CD4-positive, alpha-beta T cell treated with Interferon gamma for 1 hour (primary cell): ENCODE results near the gene SMAD7.

Source experiments
- DNase-seq: peaks from one replicate; pipeline ENCODE4 v3.0.0-alpha.2; 2020

SMAD7 gene

DNA sequence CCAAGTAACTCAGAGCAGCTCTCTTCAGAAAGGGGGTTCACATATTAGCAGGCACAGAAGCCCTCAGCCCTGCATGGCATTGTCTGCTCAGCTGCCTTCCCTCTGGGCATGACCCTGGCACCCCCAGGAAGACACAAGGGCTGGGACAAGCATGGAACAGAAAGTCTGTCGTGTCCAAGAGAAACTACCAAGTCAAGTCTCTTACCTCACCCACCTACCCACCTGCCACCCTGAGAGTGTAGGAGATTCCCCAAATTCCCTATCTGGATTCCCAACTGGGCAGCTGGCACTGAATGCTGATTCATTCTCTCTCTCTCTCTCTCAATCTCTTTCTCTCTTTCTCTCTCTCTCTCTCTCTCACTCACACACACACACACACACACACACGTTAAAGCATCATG is 21.6 kb downstream of the SMAD7 start:
- no peak for DNase-seq

DNA sequence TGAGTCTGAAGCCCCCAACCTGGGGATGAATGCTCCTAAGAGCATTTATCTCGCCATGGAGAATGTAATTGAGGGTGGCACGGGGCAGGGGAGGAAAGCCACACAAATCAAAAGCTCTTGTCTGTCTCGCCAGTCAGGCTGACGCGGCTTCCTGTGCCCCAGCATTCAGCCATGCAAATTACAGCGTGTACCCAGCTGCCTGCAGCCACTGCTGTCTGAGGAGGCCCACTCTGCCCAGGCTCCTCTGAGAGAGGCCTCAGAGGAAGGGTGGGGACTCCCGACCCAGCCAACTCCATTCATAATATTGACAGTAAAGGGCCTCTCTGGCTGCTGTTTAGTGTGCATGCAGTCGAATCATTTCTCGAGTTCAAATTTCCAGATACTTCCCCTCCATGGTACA is 22.0 kb downstream of the SMAD7 start:
- peak; percentile 88 for DNase-seq

DNA sequence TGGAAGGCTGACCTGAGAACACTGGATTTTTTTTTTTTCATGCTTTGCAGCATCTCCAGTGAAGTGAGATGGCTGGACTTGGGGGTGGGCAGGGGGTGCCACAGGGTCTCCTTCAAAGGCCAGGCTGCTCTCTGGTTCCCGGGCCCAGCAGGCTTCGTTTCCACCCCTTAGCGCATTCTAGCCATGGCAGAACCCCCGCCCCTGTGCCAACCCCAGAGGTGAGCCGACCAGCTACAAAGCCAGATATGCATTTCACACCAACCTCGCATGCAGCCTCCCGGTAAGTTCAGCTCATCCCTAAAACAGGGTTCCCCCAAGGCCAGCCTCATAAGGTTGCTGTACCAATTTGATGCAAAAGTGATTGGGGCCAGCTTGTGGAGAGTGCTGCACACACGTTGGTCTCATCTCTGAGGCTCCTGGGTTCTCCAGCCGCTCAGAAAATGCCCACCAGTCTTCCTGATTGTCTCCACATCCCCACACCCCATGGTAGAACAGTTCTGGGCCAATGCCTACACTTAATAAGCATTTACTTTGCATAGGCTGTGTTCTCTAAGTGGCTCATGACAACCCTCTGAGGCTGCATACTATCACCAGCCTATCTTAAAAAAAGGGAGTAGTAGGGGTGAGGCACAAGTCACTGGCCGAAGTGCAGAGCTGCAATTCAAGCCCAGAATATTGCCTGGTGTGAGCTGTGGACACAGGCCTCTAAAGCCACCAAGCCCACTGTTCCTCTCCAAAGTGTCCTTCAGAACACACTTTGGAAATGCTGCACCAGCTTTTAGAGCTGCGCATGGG is 23.3 kb downstream of the SMAD7 start:
- DNase-seq: no peak

DNA sequence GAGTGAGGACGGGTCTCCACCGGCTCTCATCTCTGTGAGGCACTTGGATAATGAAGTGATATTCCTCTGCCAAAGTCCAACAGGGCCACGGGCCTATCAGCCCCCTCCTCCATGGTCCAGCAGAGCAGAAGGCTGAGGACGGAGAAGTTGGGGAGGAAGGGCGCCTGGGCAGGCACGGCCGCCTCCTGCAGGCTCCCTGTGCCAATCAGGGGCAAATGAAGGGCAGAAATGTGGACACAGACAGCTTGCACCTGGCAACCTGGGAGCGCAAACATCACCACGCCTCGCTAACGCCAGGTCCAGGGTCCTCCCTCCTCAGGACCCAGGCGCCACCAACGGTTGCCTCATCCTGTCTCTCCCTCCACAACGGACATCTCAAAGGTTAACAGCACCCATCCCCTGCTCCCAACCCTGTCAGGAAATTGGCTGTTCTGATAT is 24.3 kb downstream of the SMAD7 start:
- no peak for DNase-seq

- DNase-seq: no peak
Measured at GRCh38 chr18:48925491-48925780, 25.3 kb downstream of the SMAD7 start.

- DNase-seq: peak; percentile 29
Measured at GRCh38 chr18:48924630-48925490, 25.9 kb downstream of the SMAD7 start.

DNA sequence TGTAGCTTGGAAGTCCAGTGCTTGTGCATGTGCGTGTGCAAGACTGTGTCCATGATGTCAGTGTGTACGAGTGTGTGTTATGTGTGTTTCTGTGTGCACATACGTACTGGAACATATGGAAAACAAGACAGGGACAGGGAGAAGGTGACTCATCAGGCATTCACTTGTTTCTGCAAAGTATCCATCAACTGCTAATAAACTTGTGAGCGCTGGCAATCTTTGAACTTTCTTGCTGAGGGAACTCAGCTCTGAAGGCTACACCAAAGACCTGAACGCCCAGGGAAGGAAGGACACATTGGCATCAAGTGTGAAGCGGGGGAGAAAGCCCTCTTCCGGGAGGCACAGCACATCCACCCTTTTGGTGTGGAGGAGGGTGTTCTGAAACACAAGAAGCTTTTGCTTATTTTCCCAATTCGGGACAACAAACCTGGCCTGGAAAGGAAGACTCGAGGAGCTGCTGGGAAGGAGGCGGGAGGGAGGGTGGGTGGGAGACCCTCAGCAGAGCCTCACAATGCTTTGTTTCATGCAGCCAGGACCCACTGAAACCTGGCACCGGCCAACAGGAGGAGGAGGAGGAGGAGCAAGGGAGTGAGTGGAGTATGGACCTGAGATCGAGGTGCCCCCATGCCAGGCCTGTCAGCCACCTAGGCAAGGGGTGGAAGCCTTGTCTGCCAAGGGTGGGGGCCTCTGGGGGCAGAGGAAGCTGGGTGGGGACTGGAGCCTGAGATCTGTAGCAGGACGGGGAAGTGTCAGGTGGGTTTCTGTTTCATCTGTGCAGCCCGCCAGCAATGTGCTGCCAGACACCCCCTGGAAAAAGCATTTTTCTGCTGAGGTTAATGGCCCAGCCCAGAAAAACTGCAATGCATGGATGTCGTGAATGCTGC is 26.8 kb downstream of the SMAD7 start:
- DNase-seq: no peak

- no peak for DNase-seq
Measured at GRCh38 chr18:48922801-48923730, 27.7 kb downstream of the SMAD7 start.

DNA sequence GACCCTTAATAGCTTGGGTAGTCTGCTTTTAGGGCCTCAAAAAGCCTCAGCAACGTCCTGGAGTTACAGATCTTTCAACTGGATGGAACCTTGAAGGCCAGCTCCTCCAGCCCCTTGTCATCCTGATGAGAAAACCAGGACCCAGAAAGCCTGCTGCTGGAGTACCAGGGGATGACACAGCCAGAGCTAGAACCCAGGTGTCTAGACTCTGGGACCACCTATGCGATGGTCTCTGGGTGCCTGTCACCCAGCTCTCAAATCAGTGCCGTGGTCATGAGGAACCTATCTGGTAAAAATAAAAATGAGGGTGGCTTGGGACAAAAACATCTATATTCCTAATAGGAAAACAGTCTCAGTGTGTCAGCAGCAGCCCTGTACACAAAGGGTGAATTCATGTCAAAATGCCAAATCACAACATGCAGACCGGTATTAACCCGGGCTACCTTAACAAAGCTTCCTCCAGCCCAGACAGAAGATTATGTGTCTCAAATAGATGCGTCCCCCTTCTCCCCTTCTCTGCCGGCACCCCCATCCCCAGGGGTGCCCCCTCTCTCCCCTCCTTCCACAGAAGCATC is 28.5 kb downstream of the SMAD7 start:
- DNase-seq: no peak

GRCh38 chr18:48921305-48922225 is 29.2 kb downstream of the SMAD7 start:
- no peak for DNase-seq

- no peak for DNase-seq
Measured at GRCh38 chr18:48920408-48921038, 30.2 kb downstream of the SMAD7 start.

DNA sequence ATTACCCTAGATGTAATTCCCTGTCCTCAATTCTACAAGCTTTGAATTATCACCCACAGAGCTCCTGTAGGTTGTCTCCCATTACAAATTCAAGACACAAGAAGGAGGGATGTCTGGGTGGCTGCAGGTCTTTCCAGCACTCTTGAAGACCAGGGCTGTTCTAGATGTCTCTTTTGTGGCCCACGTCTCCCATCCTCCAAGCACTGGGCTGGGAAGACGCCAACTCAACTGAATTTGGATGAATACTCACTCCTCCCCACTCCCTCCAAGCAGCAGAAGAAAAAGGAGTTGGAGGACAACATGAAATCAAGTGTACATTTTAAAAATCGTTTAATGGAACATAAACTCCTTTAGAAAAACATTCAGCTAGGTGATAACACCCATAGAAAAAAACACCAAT is 31.2 kb downstream of the SMAD7 start:
- no peak for DNase-seq

DNA sequence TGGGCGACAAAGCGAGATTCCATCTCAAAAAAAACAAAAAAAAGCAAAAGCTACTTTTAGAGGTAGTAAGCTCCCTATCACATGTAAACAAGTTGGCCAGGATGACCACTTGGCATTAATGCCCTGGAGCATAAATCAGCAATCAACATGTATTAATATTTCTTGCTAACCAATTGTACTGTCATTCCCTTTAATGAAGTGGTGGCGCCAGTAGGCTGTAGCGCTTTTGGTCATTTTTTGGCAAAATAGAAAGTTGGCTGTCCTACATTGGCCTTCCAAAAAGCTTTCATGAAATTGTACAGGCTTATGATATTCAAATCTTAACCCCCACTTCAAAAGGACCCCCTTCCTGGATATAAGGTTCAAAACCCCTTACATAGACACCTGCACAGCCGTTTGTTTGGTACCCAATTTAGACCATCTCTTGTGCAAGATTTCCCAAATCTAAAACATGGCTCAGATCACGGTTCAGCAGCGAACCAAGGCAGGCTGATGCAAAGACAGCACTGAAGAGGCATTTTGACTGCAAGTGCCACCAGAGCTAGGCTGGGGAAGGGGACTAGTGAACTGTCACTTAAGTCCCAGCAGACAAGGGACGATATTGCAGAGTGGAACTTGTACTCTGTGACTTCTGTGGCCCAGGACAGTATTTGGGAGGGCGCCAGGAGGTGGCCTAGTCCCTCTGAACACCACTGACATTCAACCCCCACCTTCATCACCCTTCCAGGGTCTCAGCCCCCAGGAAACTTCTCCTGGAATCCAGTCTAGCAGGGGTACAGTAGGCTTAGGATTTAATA is 31.9 kb downstream of the SMAD7 start:
- DNase-seq: no peak

- no peak for DNase-seq
Measured at GRCh38 chr18:48917579-48918517, 32.9 kb downstream of the SMAD7 start.

DNA sequence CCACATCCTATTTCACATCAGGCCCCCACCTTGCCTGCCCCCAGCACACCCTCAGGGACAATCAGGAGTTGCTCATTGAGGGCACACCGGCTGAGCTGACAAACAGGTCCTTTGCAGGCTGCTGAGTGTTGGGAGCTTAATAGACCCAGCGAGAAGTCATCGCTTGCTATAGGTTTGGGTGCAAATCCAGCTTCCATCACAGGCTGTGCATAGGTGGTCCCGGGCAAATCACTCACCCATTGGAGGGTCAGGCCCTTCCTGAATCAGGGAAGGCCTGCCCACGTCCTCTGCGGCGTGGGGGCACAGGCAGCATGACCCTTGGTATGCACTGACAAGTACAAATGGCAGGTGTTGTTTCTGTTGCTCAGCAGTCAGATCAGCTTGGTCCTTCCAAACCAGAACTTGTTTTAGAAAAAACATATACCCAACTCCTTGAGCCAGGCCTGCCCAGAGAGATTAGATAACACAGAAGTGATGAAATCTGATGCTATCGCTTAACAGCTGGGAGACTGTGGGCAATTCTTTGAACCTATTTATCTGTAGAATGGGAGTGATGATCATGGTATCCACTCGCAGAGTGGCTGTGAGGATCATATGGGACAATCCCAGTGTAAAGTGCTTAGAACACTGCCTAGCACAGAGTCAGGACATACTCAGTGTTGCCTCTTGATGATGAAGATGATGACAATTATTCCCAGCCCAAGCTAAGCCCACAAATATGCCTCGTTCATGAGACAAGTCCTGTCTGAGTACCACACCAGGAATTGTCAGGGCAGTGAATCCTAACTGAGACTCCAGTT is 34.9 kb downstream of the SMAD7 start:
- no peak for DNase-seq

GRCh38 chr18:48914581-48915251 is 36.0 kb downstream of the SMAD7 start:
- DNase-seq: no peak

DNA sequence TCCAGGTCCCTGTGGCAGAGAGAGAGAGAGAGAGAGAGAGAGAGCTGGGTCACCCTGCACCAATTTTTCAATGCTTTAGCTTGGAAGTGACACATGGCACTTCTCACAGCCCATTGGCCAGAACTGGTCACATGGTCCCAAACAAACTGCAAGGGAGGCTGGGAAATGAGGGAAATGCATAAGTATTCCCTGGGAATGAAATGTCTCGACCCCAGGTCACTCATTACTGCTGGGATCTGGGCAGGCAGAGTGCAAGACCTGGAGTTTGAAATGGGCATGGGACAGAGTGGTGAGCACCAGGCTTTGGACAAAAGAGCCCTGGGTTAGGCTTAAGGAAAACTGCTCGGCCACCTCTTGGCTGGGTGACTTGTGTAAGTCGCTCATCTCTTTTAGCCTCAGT is 37.0 kb downstream of the SMAD7 start:
- DNase-seq: no peak
